ENCODE results near the gene RITA1.

DNA sequence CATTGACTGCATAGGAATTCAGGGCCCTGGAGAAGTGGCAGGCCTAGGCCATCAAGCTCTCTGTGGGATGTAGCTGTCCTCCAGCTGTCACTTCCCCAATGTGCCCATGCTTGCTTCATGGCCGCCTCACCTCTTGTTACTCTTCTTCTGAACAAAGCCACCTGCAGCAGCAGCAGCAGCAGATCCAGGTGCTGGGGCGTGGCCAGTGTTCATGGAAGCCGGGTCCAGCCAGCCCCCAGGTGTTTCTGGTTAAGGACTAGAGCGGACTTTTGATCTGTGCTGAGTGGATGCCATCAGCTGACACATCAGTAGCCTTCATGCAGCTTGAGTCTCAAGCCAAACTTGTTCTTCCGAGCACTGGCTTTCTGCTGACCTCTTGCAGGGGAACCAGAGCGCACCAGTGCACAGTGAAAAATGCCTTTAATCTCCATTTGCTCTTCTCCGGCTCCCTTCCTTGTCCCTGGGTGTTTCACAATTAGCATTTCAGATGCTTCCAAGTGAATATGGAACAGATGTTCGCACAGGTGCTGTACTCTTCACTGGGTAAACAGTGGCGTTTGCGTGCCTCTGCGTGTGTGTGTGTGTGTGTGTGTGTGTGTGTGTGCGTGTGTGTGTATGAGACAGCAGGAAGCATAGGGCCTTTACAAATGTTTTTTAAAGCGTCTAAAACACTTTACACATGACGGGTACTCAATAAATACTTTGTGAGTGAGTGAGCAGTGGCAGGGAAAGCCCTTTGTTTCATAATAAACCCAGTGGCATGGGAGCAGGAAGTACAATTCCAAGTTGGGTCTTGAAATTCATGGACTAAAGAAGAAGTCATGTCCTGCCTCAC lies 55.9 kb downstream of the RITA1 start:
- TF ChIP-seq, protein P1, sequence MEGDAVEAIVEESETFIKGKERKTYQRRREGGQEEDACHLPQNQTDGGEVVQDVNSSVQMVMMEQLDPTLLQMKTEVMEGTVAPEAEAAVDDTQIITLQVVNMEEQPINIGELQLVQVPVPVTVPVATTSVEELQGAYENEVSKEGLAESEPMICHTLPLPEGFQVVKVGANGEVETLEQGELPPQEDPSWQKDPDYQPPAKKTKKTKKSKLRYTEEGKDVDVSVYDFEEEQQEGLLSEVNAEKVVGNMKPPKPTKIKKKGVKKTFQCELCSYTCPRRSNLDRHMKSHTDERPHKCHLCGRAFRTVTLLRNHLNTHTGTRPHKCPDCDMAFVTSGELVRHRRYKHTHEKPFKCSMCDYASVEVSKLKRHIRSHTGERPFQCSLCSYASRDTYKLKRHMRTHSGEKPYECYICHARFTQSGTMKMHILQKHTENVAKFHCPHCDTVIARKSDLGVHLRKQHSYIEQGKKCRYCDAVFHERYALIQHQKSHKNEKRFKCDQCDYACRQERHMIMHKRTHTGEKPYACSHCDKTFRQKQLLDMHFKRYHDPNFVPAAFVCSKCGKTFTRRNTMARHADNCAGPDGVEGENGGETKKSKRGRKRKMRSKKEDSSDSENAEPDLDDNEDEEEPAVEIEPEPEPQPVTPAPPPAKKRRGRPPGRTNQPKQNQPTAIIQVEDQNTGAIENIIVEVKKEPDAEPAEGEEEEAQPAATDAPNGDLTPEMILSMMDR (IDR thresholded peaks at IDR 0.05) = no peak
- TF ChIP-seq BHLHE40 (IDR thresholded peaks at IDR 0.05; ENCODE audit: low read depth, low read length) (no peak), POLR2A (IDR thresholded peaks at IDR 0.05; ENCODE audit: low read length) (no peak), EP300 (IDR thresholded peaks at IDR 0.05) (no peak), CEBPB (IDR thresholded peaks at IDR 0.05) (no peak), SMC3 (IDR thresholded peaks at IDR 0.05) (no peak)
